ENCODE data around the gene RUSC2. TPM values are rescaled to one million over a fixed set of nuclear protein-coding genes. Genes with fewer than 3 reads are reported as not detected.
A peak's percentile ranks its signal among the peaks of the same experiment; 100 is the strongest.

Gene RUSC2
- polyA plus RNA-seq, 2 of the 4 experiments (the other 2 are of a cell fraction) = 15.9 to 21.2 TPM

DNA sequence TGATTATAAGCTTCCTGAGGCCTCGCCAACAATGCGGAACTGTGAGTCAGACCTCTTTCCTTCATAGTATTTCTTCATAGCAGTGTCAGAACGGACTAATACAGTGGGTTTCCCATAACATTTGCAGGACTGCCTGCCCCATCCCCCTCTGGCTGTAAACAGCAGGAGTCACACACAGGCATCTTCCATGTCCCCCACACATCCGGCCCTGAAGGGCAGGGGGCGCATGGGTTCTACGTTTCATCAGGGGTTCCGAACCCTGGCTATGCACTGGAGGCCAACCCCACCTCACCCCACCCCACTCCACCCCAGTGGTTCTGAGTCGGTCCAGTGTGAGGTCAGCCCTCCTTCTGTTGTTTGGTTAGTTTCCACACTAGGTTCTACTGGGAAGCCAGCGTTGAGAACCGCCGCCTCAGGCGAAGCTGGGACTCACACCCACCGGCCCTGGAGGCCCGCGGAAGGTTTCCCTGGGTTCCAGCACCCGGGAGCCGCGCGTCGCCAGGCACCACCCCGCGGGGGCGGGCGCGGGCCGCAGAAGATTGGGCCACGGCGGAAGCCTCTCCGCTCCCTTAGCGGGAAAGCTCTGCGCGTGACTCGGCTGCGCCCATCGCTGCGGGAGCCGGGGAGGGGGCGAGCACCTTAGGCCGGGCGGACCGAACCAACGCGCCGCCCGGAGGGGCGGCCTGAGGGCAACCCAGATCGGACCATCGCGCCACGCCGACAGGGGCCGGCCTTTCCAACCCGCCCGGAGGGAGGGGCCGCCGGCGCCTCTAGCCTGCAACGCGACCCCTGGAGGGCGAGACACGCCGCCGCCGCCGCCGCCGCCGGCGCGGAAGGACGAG, at the start of gene RUSC2 (continued):
- TF ChIP-seq, protein P1, sequence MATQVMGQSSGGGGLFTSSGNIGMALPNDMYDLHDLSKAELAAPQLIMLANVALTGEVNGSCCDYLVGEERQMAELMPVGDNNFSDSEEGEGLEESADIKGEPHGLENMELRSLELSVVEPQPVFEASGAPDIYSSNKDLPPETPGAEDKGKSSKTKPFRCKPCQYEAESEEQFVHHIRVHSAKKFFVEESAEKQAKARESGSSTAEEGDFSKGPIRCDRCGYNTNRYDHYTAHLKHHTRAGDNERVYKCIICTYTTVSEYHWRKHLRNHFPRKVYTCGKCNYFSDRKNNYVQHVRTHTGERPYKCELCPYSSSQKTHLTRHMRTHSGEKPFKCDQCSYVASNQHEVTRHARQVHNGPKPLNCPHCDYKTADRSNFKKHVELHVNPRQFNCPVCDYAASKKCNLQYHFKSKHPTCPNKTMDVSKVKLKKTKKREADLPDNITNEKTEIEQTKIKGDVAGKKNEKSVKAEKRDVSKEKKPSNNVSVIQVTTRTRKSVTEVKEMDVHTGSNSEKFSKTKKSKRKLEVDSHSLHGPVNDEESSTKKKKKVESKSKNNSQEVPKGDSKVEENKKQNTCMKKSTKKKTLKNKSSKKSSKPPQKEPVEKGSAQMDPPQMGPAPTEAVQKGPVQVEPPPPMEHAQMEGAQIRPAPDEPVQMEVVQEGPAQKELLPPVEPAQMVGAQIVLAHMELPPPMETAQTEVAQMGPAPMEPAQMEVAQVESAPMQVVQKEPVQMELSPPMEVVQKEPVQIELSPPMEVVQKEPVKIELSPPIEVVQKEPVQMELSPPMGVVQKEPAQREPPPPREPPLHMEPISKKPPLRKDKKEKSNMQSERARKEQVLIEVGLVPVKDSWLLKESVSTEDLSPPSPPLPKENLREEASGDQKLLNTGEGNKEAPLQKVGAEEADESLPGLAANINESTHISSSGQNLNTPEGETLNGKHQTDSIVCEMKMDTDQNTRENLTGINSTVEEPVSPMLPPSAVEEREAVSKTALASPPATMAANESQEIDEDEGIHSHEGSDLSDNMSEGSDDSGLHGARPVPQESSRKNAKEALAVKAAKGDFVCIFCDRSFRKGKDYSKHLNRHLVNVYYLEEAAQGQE (IDR thresholded peaks at IDR 0.05) = no peak
- TF ChIP-seq CHD2 (IDR thresholded peaks at IDR 0.05; ENCODE audit: low read length, partially characterized antibody) (no peak), BHLHE40 (IDR thresholded peaks at IDR 0.05; ENCODE audit: low read depth, low read length) (peak; percentile 62), EP300 (IDR thresholded peaks at IDR 0.05) (peak in 1 of 2 experiments; percentile 27; a peak in 1 of 5 replicates), ESRRA (IDR thresholded peaks at IDR 0.05; ENCODE audit: borderline replicate concordance, low read length) (no peak), NFE2L2 (conservative IDR thresholded peaks at IDR 0.05; ENCODE audit: low read length) (no peak), HOXB13 (CRISPR knock-in tag; IDR thresholded peaks at IDR 0.05; ENCODE audit: low read depth) (no peak), TFCP2L1 (CRISPR knock-in tag; IDR thresholded peaks at IDR 0.05) (peak; percentile 56; the same call in 1 of the 2 replicates), CHD4 (IDR thresholded peaks at IDR 0.05; ENCODE audit: borderline replicate concordance) (no peak), CEBPB (IDR thresholded peaks at IDR 0.05) (peak in 1 of 2 experiments; percentile 9; a peak in 1 of 4 replicates), FOSL2 (IDR thresholded peaks at IDR 0.05) (0 out of 2 replicates have a peak, but pooled peaks have one; percentile 3), FOSL2 (CRISPR knock-in tag; IDR thresholded peaks at IDR 0.05) (peak; percentile 75), RARB (CRISPR knock-in tag; IDR thresholded peaks at IDR 0.05) (no peak), HDAC2 (IDR thresholded peaks at IDR 0.05) (no peak), PHF8 (IDR thresholded peaks at IDR 0.05; ENCODE audit: borderline replicate concordance, low read depth) (no peak; the same call in 1 of the 2 replicates), EHMT2 (IDR thresholded peaks at IDR 0.05; ENCODE audit: low read depth) (no peak), FOSB (CRISPR knock-in tag; IDR thresholded peaks at IDR 0.05) (no peak), NR3C1 (IDR thresholded peaks at IDR 0.05) (no peak), ZNF302 (CRISPR knock-in tag; IDR thresholded peaks at IDR 0.05) (no peak), JUNB (IDR thresholded peaks at IDR 0.05) (no peak), TP53 (CRISPR knock-in tag; IDR thresholded peaks at IDR 0.05) (no peak), MYC (IDR thresholded peaks at IDR 0.05; ENCODE audit: borderline replicate concordance, low read length) (no peak; the same call in 1 of the 2 replicates), POLR2A (IDR thresholded peaks at IDR 0.05; ENCODE audit: low read length) (peak; percentile 36), RCOR1 (IDR thresholded peaks at IDR 0.05; ENCODE audit: low read depth, low read length) (no peak), CBX8 (IDR thresholded peaks at IDR 0.05) (no peak)
- TF ChIP-seq, protein P2, sequence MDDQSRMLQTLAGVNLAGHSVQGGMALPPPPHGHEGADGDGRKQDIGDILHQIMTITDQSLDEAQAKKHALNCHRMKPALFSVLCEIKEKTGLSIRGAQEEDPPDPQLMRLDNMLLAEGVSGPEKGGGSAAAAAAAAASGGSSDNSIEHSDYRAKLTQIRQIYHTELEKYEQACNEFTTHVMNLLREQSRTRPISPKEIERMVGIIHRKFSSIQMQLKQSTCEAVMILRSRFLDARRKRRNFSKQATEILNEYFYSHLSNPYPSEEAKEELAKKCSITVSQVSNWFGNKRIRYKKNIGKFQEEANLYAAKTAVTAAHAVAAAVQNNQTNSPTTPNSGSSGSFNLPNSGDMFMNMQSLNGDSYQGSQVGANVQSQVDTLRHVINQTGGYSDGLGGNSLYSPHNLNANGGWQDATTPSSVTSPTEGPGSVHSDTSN (IDR thresholded peaks at IDR 0.05) = peak; percentile 54; the same call in 1 of the 2 replicates
- TF ChIP-seq, protein P3, sequence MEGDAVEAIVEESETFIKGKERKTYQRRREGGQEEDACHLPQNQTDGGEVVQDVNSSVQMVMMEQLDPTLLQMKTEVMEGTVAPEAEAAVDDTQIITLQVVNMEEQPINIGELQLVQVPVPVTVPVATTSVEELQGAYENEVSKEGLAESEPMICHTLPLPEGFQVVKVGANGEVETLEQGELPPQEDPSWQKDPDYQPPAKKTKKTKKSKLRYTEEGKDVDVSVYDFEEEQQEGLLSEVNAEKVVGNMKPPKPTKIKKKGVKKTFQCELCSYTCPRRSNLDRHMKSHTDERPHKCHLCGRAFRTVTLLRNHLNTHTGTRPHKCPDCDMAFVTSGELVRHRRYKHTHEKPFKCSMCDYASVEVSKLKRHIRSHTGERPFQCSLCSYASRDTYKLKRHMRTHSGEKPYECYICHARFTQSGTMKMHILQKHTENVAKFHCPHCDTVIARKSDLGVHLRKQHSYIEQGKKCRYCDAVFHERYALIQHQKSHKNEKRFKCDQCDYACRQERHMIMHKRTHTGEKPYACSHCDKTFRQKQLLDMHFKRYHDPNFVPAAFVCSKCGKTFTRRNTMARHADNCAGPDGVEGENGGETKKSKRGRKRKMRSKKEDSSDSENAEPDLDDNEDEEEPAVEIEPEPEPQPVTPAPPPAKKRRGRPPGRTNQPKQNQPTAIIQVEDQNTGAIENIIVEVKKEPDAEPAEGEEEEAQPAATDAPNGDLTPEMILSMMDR (IDR thresholded peaks at IDR 0.05) = peak; percentile 41; the same call in 2 of the 3 replicates
- TF ChIP-seq, protein P4, sequence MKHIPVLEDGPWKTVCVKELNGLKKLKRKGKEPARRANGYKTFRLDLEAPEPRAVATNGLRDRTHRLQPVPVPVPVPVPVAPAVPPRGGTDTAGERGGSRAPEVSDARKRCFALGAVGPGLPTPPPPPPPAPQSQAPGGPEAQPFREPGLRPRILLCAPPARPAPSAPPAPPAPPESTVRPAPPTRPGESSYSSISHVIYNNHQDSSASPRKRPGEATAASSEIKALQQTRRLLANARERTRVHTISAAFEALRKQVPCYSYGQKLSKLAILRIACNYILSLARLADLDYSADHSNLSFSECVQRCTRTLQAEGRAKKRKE (CRISPR knock-in tag; IDR thresholded peaks at IDR 0.05; ENCODE audit: low read depth) = no peak; the same call in 1 of the 2 replicates
- TF ChIP-seq, protein P5, sequence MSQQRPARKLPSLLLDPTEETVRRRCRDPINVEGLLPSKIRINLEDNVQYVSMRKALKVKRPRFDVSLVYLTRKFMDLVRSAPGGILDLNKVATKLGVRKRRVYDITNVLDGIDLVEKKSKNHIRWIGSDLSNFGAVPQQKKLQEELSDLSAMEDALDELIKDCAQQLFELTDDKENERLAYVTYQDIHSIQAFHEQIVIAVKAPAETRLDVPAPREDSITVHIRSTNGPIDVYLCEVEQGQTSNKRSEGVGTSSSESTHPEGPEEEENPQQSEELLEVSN (IDR thresholded peaks at IDR 0.05; ENCODE audit: borderline replicate concordance, low read depth) = peak; percentile 87
- TF ChIP-seq, protein P6, sequence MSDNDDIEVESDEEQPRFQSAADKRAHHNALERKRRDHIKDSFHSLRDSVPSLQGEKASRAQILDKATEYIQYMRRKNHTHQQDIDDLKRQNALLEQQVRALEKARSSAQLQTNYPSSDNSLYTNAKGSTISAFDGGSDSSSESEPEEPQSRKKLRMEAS (IDR thresholded peaks at IDR 0.05) = peak; percentile 82; the same call in 1 of the 2 replicates
